GM18498 (cell line): ENCODE results near the gene SPDYE2B.
"Not testable (repeated sequence)": the region's sequence is repeated elsewhere in the genome, so short reads cannot be mapped to it uniquely, and the experiment has no call there.

Experiments used
- ATAC-seq: cut with Tn5 transposase; IDR thresholded peaks from one replicate; pipeline ENCODE4 v1.9.1; 2021; ENCODE audit warnings: mild to moderate bottlenecking, moderate library complexity; ENCODE audit not compliant: unreplicated experiment

SPDYE2B gene

DNA sequence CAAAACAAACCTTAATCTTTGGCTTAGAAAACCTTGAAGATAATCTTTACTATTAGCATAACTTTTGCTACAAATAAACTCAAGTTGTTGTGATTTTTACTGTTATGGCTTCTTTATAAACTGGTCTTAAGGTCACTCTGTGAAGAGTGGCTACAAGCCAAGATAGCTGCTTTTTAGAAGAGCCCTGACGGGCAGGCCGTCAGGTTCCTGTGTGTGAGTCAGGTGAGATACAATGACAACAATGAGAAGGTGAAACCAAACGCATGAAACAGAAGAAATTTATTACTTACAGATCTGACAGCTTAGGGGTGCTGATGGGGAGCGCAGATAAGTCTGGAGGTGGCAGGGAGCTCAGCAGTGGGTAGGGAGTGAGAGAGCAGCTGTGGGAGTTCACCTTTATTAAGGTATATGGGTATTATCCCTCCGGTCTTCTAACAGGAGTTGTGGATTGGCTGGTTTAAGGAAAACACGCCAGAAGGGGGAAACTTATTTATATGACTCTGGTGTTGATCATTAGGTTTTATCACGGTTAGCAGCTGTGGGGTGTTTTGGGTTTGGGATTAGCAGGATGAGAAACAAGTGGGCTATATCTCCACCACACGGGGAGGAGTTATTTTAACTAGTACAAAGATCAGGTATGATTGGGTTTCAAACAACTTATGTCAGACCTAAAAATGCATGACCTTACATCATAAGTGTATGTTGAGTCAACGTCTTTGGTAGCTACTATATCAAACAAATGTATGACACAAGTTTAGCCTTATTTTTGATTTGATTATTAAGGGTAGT lies 49.0 kb downstream of the SPDYE2B start:
- not testable (repeated sequence) for ATAC-seq
